H1 (cell line): Measurements from ENCODE around the gene FRMD4A. TPM values are rescaled to one million over a fixed set of nuclear protein-coding genes. Genes with fewer than 3 reads are reported as not detected.
A peak's percentile ranks its signal among the peaks of the same experiment; 100 is the strongest.

Source experiments
- CTCF ChIA-PET: fragments of 300-600 bp; sonication (Branson Sonifier 250); formaldehyde crosslinking; loops from one replicate; lab custom pipeline; 2021; ENCODE audit not compliant: partially characterized antibody; lab: Charles Lee
- POLR2A ChIA-PET: fragments of 300-600 bp; sonication (Branson Sonifier 250); formaldehyde crosslinking; loops from one replicate; lab custom pipeline; 2021; ENCODE audit warnings: inconsistent platforms; ENCODE audit not compliant: partially characterized antibody; lab: Charles Lee
- DNase-seq, 2 experiments: peaks; one replicate each; pipeline versions ENCODE4 v3.0.0 to v3.0.0-alpha.2; 2010 to 2022; ENCODE audit warnings: low spot score in 2 of 2, low read depth in 1 of 2, mixed read lengths in 1 of 2
- FAIRE-seq: peaks from 2 replicates; lab custom pipeline; 2011; peaks lifted over from hg19 to GRCh38; lab: Jason Lieb, UNC
- H2AFZ ChIP-seq: 2 replicates; pipeline ENCODE4 v1.8.1; 2012; ENCODE audit warnings: low read length, inconsistent platforms
- H2AK5ac ChIP-seq: 2 replicates; pipeline ENCODE4 v1.6.1; 2013; ENCODE audit warnings: low read depth, low read length
- H2BK120ac ChIP-seq: replicated peaks from 2 replicates; pipeline ENCODE3; 2013; ENCODE audit warnings: low read depth, low read length, inconsistent platforms
- H2BK12ac ChIP-seq: 2 replicates; pipeline ENCODE4 v1.6.1; 2013; ENCODE audit warnings: low read depth, low read length
- H2BK15ac ChIP-seq: 2 replicates; pipeline ENCODE4 v1.6.1; 2013; ENCODE audit warnings: low read length
- H2BK20ac ChIP-seq: 2 replicates; pipeline ENCODE4 v1.6.1; 2013; ENCODE audit warnings: low read length
- H2BK5ac ChIP-seq: 2 replicates; pipeline ENCODE4 v1.6.1; 2013; ENCODE audit warnings: low read depth, low read length
- H3K14ac ChIP-seq: 2 replicates; pipeline ENCODE4 v1.6.1; 2013; ENCODE audit warnings: inconsistent platforms; ENCODE audit not compliant: insufficient read length
- H3K18ac ChIP-seq: 2 replicates; pipeline ENCODE4 v1.6.1; 2013; ENCODE audit warnings: low read length; ENCODE audit errors: extremely low read depth
- H3K23ac ChIP-seq: 2 replicates; pipeline ENCODE4 v1.6.1; 2013; ENCODE audit warnings: inconsistent platforms; ENCODE audit not compliant: insufficient read length
- H3K23me2 ChIP-seq: 2 replicates; pipeline ENCODE4 v1.6.1; 2013; ENCODE audit warnings: low read depth, low read length
- H3K27ac ChIP-seq: 2 replicates; pipeline ENCODE4 v1.6.1; 2011; ENCODE audit warnings: low read depth, low read length, inconsistent platforms
- H3K27me3 ChIP-seq, 4 experiments: replicated peaks in 1 of 4; 1 replicate in 1 of 4; 2 replicates in 3 of 4; pipeline versions ENCODE4 v1.6.1 to v1.8.1; 2011 to 2013; ENCODE audit warnings: low read length in 3 of 4, mild to moderate bottlenecking in 3 of 4, inconsistent platforms in 2 of 4, mixed read lengths in 2 of 4, moderate library complexity in 1 of 4; ENCODE audit not compliant: control insufficient read depth in 3 of 4, insufficient read depth in 3 of 4; ENCODE audit errors: extremely low read depth in 1 of 4
- H3K36me3 ChIP-seq, 4 experiments: 2 replicates each; pipeline versions ENCODE4 v1.6.1 to v1.8.1; 2011 to 2013; ENCODE audit warnings: mild to moderate bottlenecking in 4 of 4, low read length in 3 of 4, moderate library complexity in 2 of 4, control low read depth in 1 of 4, inconsistent platforms in 1 of 4; ENCODE audit not compliant: insufficient read depth in 4 of 4, control insufficient read depth in 2 of 4
- H3K4ac ChIP-seq: replicated peaks from 2 replicates; pipeline ENCODE3; 2013; ENCODE audit warnings: low read length, low read depth, mixed read lengths, inconsistent platforms; ENCODE audit not compliant: insufficient read length
- H3K4me1 ChIP-seq, 4 experiments: replicated peaks in 1 of 4; 1 replicate in 1 of 4; 2 replicates in 3 of 4; pipeline versions ENCODE4 v1.6.1 to v1.8.1; 2011 to 2013; ENCODE audit warnings: low read length in 3 of 4, inconsistent platforms in 2 of 4, mixed read lengths in 1 of 4; ENCODE audit not compliant: insufficient read depth in 4 of 4, control insufficient read depth in 3 of 4
- H3K4me2 ChIP-seq, 2 experiments: 2 replicates each; pipeline versions ENCODE4 v1.6.1 to v1.8.1; 2011 to 2013; ENCODE audit warnings: low read depth in 2 of 2, low read length in 2 of 2, control low read depth in 1 of 2, inconsistent platforms in 1 of 2, mild to moderate bottlenecking in 1 of 2; ENCODE audit not compliant: insufficient read depth in 1 of 2
- H3K4me3 ChIP-seq, 4 experiments: fragments of 200-600, 300-600 bp in 1 of 4; sonication (generic), shearing (Covaris generic), sonication (Bioruptor Twin) in 1 of 4; 2 replicates each; pipeline versions ENCODE4 v1.5.1 to v1.8.1; 2011 to 2016; ENCODE audit warnings: low read length in 4 of 4, low read depth in 3 of 4, control low read depth in 2 of 4, inconsistent platforms in 2 of 4, mild to moderate bottlenecking in 2 of 4, mixed read lengths in 1 of 4, moderate library complexity in 1 of 4; ENCODE audit not compliant: insufficient read depth in 2 of 4; ENCODE audit errors: extremely low read depth in 1 of 4
- H3K56ac ChIP-seq: replicated peaks from 2 replicates; pipeline ENCODE3; 2013; ENCODE audit warnings: low read depth, mild to moderate bottlenecking, mixed read lengths, low read length, inconsistent platforms; ENCODE audit not compliant: insufficient read length
- H3K79me1 ChIP-seq: 2 replicates; pipeline ENCODE4 v1.6.1; 2013; ENCODE audit warnings: low read depth, low read length, control low read depth
- H3K79me2 ChIP-seq, 2 experiments: 2 replicates each; pipeline versions ENCODE4 v1.6.1 to v1.8.1; 2012 to 2013; ENCODE audit warnings: low read length in 2 of 2, mild to moderate bottlenecking in 2 of 2, inconsistent platforms in 1 of 2; ENCODE audit not compliant: insufficient read depth in 2 of 2, control insufficient read depth in 1 of 2
- H3K9ac ChIP-seq, 4 experiments: replicated peaks in 1 of 4; 1 replicate in 1 of 4; 2 replicates in 3 of 4; pipeline versions ENCODE4 v1.6.1 to v1.8.1; 2011 to 2013; ENCODE audit warnings: low read depth in 3 of 4, low read length in 3 of 4, control low read depth in 2 of 4, mild to moderate bottlenecking in 2 of 4, moderate library complexity in 2 of 4, inconsistent platforms in 1 of 4; ENCODE audit errors: extremely low read depth in 1 of 4
- H3K9me3 ChIP-seq, 2 experiments: 2 replicates each; pipeline versions ENCODE4 v1.6.1 to v1.8.1; 2012 to 2013; ENCODE audit warnings: mild to moderate bottlenecking in 2 of 2, moderate library complexity in 2 of 2, control low read depth in 1 of 2, inconsistent platforms in 1 of 2, low read depth in 1 of 2, low read length in 1 of 2, mixed read lengths in 1 of 2; ENCODE audit not compliant: insufficient read depth in 2 of 2
- H4K20me1 ChIP-seq, 2 experiments: replicated peaks in 1 of 2; 2 replicates each; pipeline versions ENCODE3 to v1.8.1; 2011 to 2013; ENCODE audit warnings: inconsistent platforms in 2 of 2, low read length in 2 of 2, mild to moderate bottlenecking in 1 of 2; ENCODE audit not compliant: insufficient read depth in 2 of 2, control insufficient read depth in 1 of 2
- H4K5ac ChIP-seq: 2 replicates; pipeline ENCODE4 v1.6.1; 2013; ENCODE audit warnings: low read length, low read depth, mixed read lengths, inconsistent platforms; ENCODE audit not compliant: insufficient read length
- H4K8ac ChIP-seq: 2 replicates; pipeline ENCODE4 v1.8.0; 2013; ENCODE audit warnings: mild to moderate bottlenecking, moderate library complexity, low read length, inconsistent platforms; ENCODE audit not compliant: insufficient read depth; ENCODE audit errors: extremely low read depth
- H4K91ac ChIP-seq: replicated peaks from 2 replicates; pipeline ENCODE3; 2013; ENCODE audit warnings: low read length, mixed read lengths, inconsistent platforms; ENCODE audit not compliant: insufficient read length
- SAP30 ChIP-seq: fragments of 300-600 bp; sonication (generic); IDR thresholded peaks from 2 replicates; pipeline ENCODE4 v1.7.1; 2012; ENCODE audit warnings: low read length, moderate library complexity, mild to moderate bottlenecking, inconsistent platforms; ENCODE audit not compliant: insufficient read depth, insufficient replicate concordance
- SIN3A ChIP-seq, 2 experiments: IDR thresholded peaks in 1 of 2; conservative IDR thresholded peaks in 1 of 2; 2 replicates each; pipeline ENCODE4 v1.6.1; 2011 to 2012; ENCODE audit warnings: low read length in 2 of 2, improper control_type of control experiment in 1 of 2, low read depth in 1 of 2, mild to moderate bottlenecking in 1 of 2
- WGBS, 2 experiments: shearing (Covaris generic) in 1 of 2; methylation state at CpG; one replicate each; pipeline versions ENCODE4 v1.1.6 to v1.1.7; 2013 to 2015; ENCODE audit warnings: low lambda C conversion rate in 2 of 2, mixed read lengths in 2 of 2, inconsistent platforms in 1 of 2, low coverage in 1 of 2, missing lambda C conversion rate in 1 of 2; ENCODE audit not compliant: insufficient replicate concordance in 2 of 2, insufficient coverage in 1 of 2, insufficient read length in 1 of 2; ENCODE audit errors: extremely low coverage in 1 of 2, missing lambda C conversion rate in 1 of 2; 5-methylcytosine and 5-hydroxymethylcytosine counted together
- polyA plus RNA-seq, 7 experiments: library from polyadenylated mRNA; depleted of rRNA in 3 of 7; stranded (reverse) in 5 of 7; unstranded in 2 of 7; fragments of >200 nt in 5 of 7; fragments of 200-250 nt in 2 of 7; gene quantifications; 1 replicate in 5 of 7; 2 replicates in 1 of 7; 4 replicates in 1 of 7; pipeline versions ENCODE4 v1.2.1 to v1.2.3, GENCODE V29; 2011 to 2013; ENCODE audit warnings: missing spikeins in 2 of 7, mixed read lengths in 2 of 7
- total RNA-seq: library from RNA; stranded (reverse); fragmentation: NEBNext Ultra II Directional; extraction: Animal tissue kit (Norgen Biotek cat#: 25700); gene quantifications from 2 replicates; pipeline ENCODE4 v1.2.1, GENCODE V29; 2021
- TF ChIP-seq, protein P1 (sequence below): IDR thresholded peaks from 2 replicates; pipeline ENCODE4 v1.6.1; 2012; ENCODE audit warnings: inconsistent platforms

FRMD4A gene
- total and polyA plus RNA-seq, 2 of the 8 experiments (the other 6 are each of a cell fraction or from before 2014, with no cell fraction given) = 38.6 to 39.6 TPM

DNA sequence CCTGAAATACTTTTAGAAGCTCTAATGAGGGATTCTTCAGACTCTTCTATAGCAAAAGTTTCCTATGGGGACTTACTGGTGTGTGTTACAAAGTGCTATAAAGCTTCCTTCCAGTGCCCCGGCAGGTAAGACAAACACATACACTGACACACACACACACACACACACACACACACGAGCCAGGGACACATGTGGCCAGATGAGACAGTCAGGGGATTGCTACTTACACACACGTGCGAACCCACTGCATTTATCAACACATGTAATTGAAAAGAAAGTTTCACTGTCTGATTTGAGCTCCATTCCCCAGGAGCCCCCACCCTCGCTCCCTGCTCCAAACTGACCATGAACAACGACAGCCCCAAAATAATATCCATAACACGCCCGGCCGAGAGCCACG is 624.1 kb downstream of the FRMD4A start:
- no peak for FAIRE-seq
- POLR2A ChIA-PET = interaction anchor here (0.8 to 2.6 kb wide), 9 partner anchors 8 to 357 kb away, joined by 3 to 10 read pairs (median 4); no protein-coding TSS in a partner anchor

More for the DNA sequence above, 624.1 kb downstream of the FRMD4A start:
- Histone ChIP-seq H3K23me2 (peaks cover 7% of the 10 kb centered on the region), H3K4me3 (peak overlapping the region; percentile 16 to 62 (median 44); a peak in 7 of 8 replicates), H3K36me3 (peaks cover 0 to 3% (median 0%) of the 10 kb centered on the region in 4 experiments; a peak in 3 of 8 replicates), H3K79me1 (no peaks in the 10 kb centered on the region), H4K20me1 (no peaks in the 10 kb centered on the region), H2BK5ac (peak overlapping the region; percentile 84), H2BK20ac (peak overlapping the region; percentile 49), H4K8ac (no peak overlapping the region), H3K56ac (peak overlapping the region; percentile 34), H4K5ac (no peak overlapping the region), H2AFZ (no peak overlapping the region), H3K4me2 (peak overlapping the region; percentile 83 to 86), H3K79me2 (peaks cover 0 to 10% of the 10 kb centered on the region in 2 experiments; a peak in 1 of 4 replicates), H3K4me1 (peaks cover 15 to 37% (median 22%) of the 10 kb centered on the region in 4 experiments), H3K9me3 (no peaks in the 10 kb centered on the region), H3K4ac (peak overlapping the region; percentile 63), H3K23ac (no peak overlapping the region), H2BK15ac (no peak overlapping the region), H3K18ac (peak overlapping the region; percentile 96), H3K27ac (no peak overlapping the region; the same call in 1 of the 2 replicates), H3K27me3 (no peaks in the 10 kb centered on the region), H4K91ac (peak overlapping the region; percentile 58), H2BK120ac (no peak overlapping the region), H3K9ac (peak overlapping the region in 3 of 4 experiments; percentile 41 to 44 (median 42); a peak in 6 of 7 replicates), H2BK12ac (peak overlapping the region; percentile 85), H3K14ac (no peak overlapping the region), H2AK5ac (peak overlapping the region; percentile 88; the same call in 1 of the 2 replicates)
- DNase-seq = no peak
- TF ChIP-seq SIN3A (conservative IDR thresholded peaks at IDR 0.05 in 1 of 2, IDR thresholded peaks at IDR 0.05 in 1 of 2; ENCODE audit: low read depth in 1 of 2, low read length in 2 of 2) = peak in 1 of 2 experiments; percentile 1; a peak in 1 of 4 replicates
- TF ChIP-seq, protein P1, sequence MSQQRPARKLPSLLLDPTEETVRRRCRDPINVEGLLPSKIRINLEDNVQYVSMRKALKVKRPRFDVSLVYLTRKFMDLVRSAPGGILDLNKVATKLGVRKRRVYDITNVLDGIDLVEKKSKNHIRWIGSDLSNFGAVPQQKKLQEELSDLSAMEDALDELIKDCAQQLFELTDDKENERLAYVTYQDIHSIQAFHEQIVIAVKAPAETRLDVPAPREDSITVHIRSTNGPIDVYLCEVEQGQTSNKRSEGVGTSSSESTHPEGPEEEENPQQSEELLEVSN = no peak
- peak; percentile 7 for TF ChIP-seq SAP30
- CTCF ChIA-PET = interaction anchor here (0.6 to 2.5 kb wide), 14 partner anchors 10 to 1802 kb away, joined by 3 to 12 read pairs (median 4); no protein-coding TSS in a partner anchor
- 49% methylated on average over 10 of the region's 10 CpGs; no CpG with 5 or more reads in 1 of the 2 experiments for WGBS, 2 experiments
